Activated naive CD8-positive, alpha-beta T cell treated with anti-CD3 and anti-CD28 coated beads, Interleukin-2, amount 50 U/mL, for 24 hours (primary cell): ENCODE data around the gene LRRC63.
"Not testable (repeated sequence)": the region's sequence is repeated elsewhere in the genome, so short reads cannot be mapped to it uniquely, and the experiment has no call there.

Experiments
- ATAC-seq: fragments of 150-1000 bp; cut with Tn5 transposase; one replicate; pipeline ENCODE4 v1.10.0; 2021
- DNase-seq: peaks from one replicate; pipeline ENCODE4 v3.0.0; 2021
- H3K27ac Mint-ChIP-seq: one replicate; pipeline ENCODE4 v1.8.0; 2021; ENCODE audit warnings: mild to moderate bottlenecking, mixed read lengths
- H3K27me3 Mint-ChIP-seq: one replicate; pipeline ENCODE4 v1.8.0; 2021; ENCODE audit warnings: mixed read lengths
- H3K36me3 Mint-ChIP-seq: one replicate; pipeline ENCODE4 v1.8.0; 2021; ENCODE audit warnings: low read depth, mixed read lengths
- H3K4me1 Mint-ChIP-seq: one replicate; pipeline ENCODE4 v1.8.0; 2021; ENCODE audit warnings: mixed read lengths
- H3K4me3 Mint-ChIP-seq: one replicate; pipeline ENCODE4 v1.8.0; 2021; ENCODE audit warnings: mild to moderate bottlenecking, moderate library complexity, mixed read lengths
- H3K9me3 Mint-ChIP-seq: one replicate; pipeline ENCODE4 v1.8.0; 2021; ENCODE audit warnings: mixed read lengths

LRRC63 gene

DNA sequence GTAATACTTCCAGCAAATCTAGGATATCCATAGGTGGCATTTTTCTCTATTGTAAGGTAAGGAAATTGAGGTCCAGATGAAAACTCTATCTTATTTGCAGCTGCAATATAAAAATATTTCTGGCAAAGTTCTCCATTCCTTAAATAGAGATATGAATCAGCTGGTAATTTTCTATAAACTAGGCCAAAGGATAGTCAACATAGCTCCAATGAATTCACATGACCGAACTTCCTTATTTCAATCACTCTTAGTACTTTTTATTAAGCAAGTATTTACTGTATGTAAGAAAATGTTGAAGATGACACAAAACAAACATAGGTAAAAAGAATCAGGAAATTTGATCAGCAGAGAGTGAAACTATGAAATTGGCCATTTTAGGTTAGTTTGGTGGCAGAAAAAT, 16.7 kb upstream of the LRRC63 start:
- Mint-ChIP-seq H3K4me3 (no peak overlapping the region), H3K27me3 (no peaks in the 10 kb centered on the region), H3K4me1 (peaks cover 5% of the 10 kb centered on the region), H3K9me3 (no peaks in the 10 kb centered on the region), H3K27ac (no peak overlapping the region), H3K36me3 (no peaks in the 10 kb centered on the region)
- ATAC-seq (no peak), DNase-seq (no peak)

DNA sequence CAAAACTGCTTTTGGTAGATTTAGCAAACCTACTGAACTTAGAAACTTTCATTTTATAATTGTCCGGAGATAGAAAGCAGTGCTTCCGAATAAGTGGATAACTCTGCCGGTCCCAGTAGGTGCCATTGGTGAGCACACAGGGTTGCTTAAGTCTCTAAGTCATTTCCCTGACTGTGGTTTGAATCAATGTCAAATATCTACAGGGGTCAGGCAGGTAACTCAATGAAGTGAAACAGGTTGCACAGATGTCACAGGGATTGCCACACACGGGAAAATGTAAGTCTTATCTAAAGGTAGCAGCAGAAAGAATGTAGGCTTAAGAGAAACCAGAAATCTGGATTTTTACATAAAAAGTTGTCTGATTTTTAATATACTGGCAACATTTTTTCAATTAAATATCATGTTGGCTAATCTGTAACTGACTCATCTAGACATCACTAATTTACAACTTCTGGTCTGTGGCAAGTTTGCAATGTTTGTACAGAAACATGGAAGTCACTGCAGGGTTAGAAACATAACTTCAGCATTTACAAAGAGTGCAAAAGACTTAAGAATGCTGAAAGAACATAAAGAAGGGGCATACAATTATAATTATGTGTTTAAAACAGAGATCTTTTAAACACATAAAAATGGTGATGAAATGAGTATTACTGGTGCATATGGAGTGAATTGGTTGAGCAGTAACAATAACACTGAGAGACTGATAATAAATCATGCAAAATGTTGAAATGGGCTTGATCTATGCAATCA, 14.3 kb upstream of the LRRC63 start:
- Mint-ChIP-seq H3K9me3 (no peaks in the 10 kb centered on the region), H3K4me1 (peaks cover 25% of the 10 kb centered on the region), H3K4me3 (no peak overlapping the region), H3K27me3 (no peaks in the 10 kb centered on the region), H3K27ac (no peak overlapping the region), H3K36me3 (no peaks in the 10 kb centered on the region)
- no peak for DNase-seq
- no peak for ATAC-seq

GRCh38 chr13:46198696-46199193, 13.0 kb upstream of the LRRC63 start:
- H3K27ac Mint-ChIP-seq, result no peak overlapping the region
- no peak for ATAC-seq

DNA sequence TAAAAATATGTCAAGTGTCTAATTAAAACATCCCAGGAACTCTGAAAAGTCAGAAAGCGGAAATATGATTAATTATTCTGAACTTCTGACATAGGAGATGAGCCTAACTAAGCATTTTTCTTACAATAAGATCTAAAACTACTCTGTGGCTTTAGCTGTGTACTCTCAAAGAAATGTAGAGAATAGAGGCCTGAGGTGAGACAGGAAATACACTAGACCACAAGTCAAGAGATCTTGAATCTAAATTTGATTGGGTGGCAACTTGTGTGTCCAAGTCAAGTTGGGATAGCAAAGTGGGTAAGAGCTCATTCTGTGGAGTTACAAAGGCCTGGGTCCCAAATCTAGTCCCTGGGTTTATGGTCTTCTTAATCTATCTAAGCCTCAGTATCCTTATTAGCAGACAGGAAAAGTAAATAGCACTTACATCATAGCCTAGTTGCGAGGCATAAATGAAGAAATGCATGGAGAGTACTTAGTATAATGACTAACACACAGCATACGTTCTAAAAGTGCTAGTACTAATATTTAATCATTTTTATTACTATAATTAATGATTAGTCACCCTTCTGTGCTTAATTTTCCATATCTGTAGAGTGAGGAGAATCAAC, 9.4 kb upstream of the LRRC63 start:
- ATAC-seq (peak; percentile 57), DNase-seq (no peak)
- Mint-ChIP-seq H3K4me1 (peaks cover 38% of the 10 kb centered on the region), H3K27ac (peak overlapping the region; percentile 17), H3K9me3 (no peaks in the 10 kb centered on the region), H3K4me3 (no peak overlapping the region), H3K36me3 (no peaks in the 10 kb centered on the region), H3K27me3 (no peaks in the 10 kb centered on the region)

More at GRCh38 chr13:46198696-46199193, 13.0 kb upstream of the LRRC63 start:
- peaks cover 33% of the 10 kb centered on the region for H3K4me1 Mint-ChIP-seq
- no peaks in the 10 kb centered on the region for H3K36me3 Mint-ChIP-seq
- no peak overlapping the region for H3K4me3 Mint-ChIP-seq
- H3K27me3 Mint-ChIP-seq, result no peaks in the 10 kb centered on the region
- DNase-seq, result no peak
- H3K9me3 Mint-ChIP-seq, result no peaks in the 10 kb centered on the region

- H3K27ac Mint-ChIP-seq, result no peak overlapping the region
- no peaks in the 10 kb centered on the region for H3K9me3 Mint-ChIP-seq
- H3K4me3 Mint-ChIP-seq, result no peak overlapping the region
- H3K4me1 Mint-ChIP-seq, result peaks cover 38% of the 10 kb centered on the region
- no peaks in the 10 kb centered on the region for H3K36me3 Mint-ChIP-seq
- no peaks in the 10 kb centered on the region for H3K27me3 Mint-ChIP-seq
- no peak for ATAC-seq
- DNase-seq, result no peak
These were observed 8.8 kb upstream of the LRRC63 start for GRCh38 chr13:46202966-46203365.

DNA sequence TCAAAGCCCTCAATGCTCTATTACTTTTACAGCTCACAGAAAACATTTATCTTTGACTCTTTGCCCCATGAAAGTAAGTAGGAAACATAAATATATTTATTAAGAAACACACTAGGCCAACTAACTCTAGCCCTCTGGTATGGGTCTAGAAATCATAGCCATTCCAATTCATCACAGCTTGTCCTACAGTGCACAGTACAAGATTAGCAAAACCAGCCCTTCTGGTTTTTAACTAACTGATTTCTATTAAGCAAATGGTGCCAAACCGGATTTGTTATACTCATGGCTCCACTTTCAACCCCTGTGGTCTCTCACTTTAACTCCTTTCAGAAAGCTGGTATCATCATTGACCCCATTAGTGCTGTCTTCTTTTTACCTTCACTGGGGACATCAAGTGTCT, 5.6 kb upstream of the LRRC63 start:
- Mint-ChIP-seq H3K27ac (no peak overlapping the region), H3K36me3 (no peaks in the 10 kb centered on the region), H3K4me1 (peaks cover 31% of the 10 kb centered on the region), H3K9me3 (no peaks in the 10 kb centered on the region), H3K27me3 (no peaks in the 10 kb centered on the region), H3K4me3 (no peak overlapping the region)
- no peak for DNase-seq
- no peak for ATAC-seq

DNA sequence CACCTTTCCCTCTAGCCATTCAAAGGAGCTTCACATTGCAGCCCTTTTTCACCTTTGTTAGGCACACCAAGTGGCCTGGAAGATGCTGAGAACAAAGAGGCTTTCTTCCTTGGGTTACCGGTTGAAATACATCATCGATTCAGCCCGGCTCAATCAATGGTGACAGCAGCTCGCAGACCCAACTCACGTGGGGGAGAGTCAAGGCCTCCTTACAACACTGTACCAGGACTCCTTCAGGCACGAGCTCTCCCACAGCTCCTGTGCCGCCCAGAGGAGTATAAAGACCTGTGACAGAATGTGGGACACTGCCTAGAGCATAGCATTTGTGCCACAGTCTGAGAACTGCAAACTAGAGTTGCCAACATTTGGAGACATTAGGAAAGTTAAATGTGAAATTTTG, 3.9 kb upstream of the LRRC63 start:
- H3K27me3 Mint-ChIP-seq, result no peaks in the 10 kb centered on the region
- no peaks in the 10 kb centered on the region for H3K36me3 Mint-ChIP-seq
- ATAC-seq, result no peak
- H3K4me1 Mint-ChIP-seq, result peaks cover 27% of the 10 kb centered on the region
- H3K9me3 Mint-ChIP-seq, result no peaks in the 10 kb centered on the region
- no peak for DNase-seq
- H3K4me3 Mint-ChIP-seq, result no peak overlapping the region
- H3K27ac Mint-ChIP-seq, result no peak overlapping the region

- DNase-seq, result no peak
- Mint-ChIP-seq H3K4me1 (peaks cover 22% of the 10 kb centered on the region), H3K9me3 (no peaks in the 10 kb centered on the region), H3K4me3 (peak overlapping the region; percentile 86), H3K27me3 (no peaks in the 10 kb centered on the region), H3K27ac (peak overlapping the region; percentile 85), H3K36me3 (no peaks in the 10 kb centered on the region)
- no peak for ATAC-seq
These were observed 1.2 kb upstream of the LRRC63 start for GRCh38 chr13:46210362-46211083.

DNA sequence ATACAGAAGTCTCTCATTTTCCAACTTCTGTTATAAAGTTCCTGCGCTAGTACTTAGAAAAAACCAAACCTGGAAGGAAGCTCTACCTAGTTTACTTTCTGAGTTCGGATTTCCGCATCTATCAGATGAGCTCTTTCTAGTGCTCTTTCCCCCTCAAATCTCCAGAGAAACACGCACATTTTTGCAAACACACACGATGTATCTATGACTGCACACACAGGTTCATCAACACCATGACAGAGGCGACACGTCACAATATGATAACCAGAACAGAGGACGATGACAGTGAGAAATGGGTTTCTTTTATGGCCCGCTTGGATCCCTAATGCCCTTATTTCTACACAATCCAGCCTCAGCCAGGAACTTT, 629 bp upstream of the LRRC63 start:
- H3K36me3 Mint-ChIP-seq, result no peaks in the 10 kb centered on the region
- peaks cover 19% of the 10 kb centered on the region for H3K4me1 Mint-ChIP-seq
- H3K27ac Mint-ChIP-seq, result peak overlapping the region; percentile 85
- DNase-seq (no peak), ATAC-seq (peak; percentile 58)
- no peaks in the 10 kb centered on the region for H3K9me3 Mint-ChIP-seq
- H3K27me3 Mint-ChIP-seq, result no peaks in the 10 kb centered on the region
- H3K4me3 Mint-ChIP-seq, result peak overlapping the region; percentile 86

- Mint-ChIP-seq H3K9me3 (no peaks in the 10 kb centered on the region), H3K36me3 (no peaks in the 10 kb centered on the region), H3K4me1 (peaks cover 19% of the 10 kb centered on the region), H3K27ac (no peak overlapping the region), H3K4me3 (no peak overlapping the region), H3K27me3 (no peaks in the 10 kb centered on the region)
- DNase-seq (no peak), ATAC-seq (no peak)
These were observed 1.5 kb downstream of the LRRC63 start for GRCh38 chr13:46213242-46213641.

DNA sequence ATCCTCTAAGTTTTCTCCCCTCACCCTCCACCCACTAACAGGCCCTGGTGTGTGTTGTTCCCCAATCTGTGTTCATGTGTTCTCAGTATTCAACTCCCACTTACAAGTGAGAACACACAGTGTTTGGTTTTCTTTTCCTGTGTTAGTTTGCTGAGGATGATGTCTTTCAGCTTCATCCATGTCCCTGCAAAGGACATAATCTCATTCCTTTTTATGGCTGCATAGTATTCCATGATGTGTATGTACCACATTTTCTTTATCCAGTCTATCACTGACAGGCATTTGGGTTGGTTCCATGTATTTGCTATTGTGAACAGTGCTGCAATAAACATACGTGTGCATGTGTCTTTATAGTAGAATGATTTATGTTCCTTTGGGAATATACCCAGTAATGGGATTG, 3.0 kb downstream of the LRRC63 start:
- H3K27ac Mint-ChIP-seq, ATAC-seq, H3K27me3 Mint-ChIP-seq, DNase-seq, H3K36me3 Mint-ChIP-seq, H3K9me3 Mint-ChIP-seq, H3K4me3 Mint-ChIP-seq: not testable (repeated sequence)
- peaks cover 17% of the 10 kb centered on the region for H3K4me1 Mint-ChIP-seq

- ATAC-seq, H3K27me3 Mint-ChIP-seq, H3K27ac Mint-ChIP-seq, DNase-seq, H3K4me3 Mint-ChIP-seq, H3K9me3 Mint-ChIP-seq, H3K36me3 Mint-ChIP-seq: not testable (repeated sequence)
- peaks cover 11% of the 10 kb centered on the region for H3K4me1 Mint-ChIP-seq
These were observed 8.5 kb downstream of the LRRC63 start for GRCh38 chr13:46220234-46220633.

DNA sequence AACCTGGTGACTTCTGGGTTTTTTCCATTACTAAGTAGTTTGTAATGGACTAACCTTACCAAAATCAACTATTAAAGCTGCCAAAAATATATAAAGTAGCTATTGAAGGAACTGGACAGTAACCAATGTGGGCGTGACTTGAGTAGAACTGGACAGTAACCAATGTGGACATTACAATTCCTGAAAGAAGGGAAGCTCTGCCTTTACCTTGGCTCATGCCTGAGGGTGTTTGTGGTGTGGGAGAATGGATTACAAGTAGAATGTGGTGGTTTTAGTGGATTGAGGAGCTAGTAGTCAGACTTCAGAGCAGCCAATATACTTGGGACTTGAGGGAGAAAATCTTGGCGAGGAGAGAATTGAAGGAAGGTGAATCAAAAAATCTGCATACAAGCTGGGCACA, 17.5 kb downstream of the LRRC63 start:
- Mint-ChIP-seq H3K36me3 (no peaks in the 10 kb centered on the region), H3K27me3 (no peaks in the 10 kb centered on the region), H3K27ac (no peak overlapping the region), H3K4me1 (no peaks in the 10 kb centered on the region), H3K4me3 (no peak overlapping the region), H3K9me3 (peaks cover 3% of the 10 kb centered on the region)
- no peak for ATAC-seq
- DNase-seq, result no peak

DNA sequence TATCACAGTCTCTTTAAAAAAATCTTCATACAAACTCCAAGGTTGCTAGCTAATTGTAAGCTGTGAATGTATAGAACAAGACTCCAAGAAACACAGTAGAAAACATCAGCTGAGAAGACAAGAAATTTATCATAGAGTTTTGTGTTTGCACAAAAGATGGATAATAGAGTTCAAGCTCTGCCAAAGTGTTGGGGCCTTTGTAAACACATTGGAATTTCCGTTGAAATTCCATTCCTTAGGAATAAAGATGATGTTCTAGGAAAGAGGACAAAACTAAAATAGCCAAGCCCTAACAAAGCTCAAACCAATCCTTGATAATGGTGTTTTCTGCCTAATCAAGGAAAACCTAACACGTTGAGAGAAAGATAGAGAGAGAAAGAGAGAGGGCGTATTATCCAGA, 20.6 kb downstream of the LRRC63 start:
- Mint-ChIP-seq H3K27me3 (no peaks in the 10 kb centered on the region), H3K27ac (no peak overlapping the region), H3K9me3 (peaks cover 18% of the 10 kb centered on the region), H3K36me3 (peaks cover 9% of the 10 kb centered on the region), H3K4me3 (no peak overlapping the region), H3K4me1 (no peaks in the 10 kb centered on the region)
- DNase-seq (no peak), ATAC-seq (no peak)

- Mint-ChIP-seq H3K27ac (no peak overlapping the region), H3K4me1 (no peaks in the 10 kb centered on the region), H3K9me3 (peaks cover 26% of the 10 kb centered on the region), H3K27me3 (no peaks in the 10 kb centered on the region), H3K36me3 (peaks cover 12% of the 10 kb centered on the region), H3K4me3 (no peak overlapping the region)
- no peak for DNase-seq
- ATAC-seq, result no peak
These were observed 23.6 kb downstream of the LRRC63 start for GRCh38 chr13:46235286-46235685.
